K562 (cell line): ENCODE measurements around the gene CTNNA3.

Source experiments
- BHLHE40 ChIP-seq: IDR thresholded peaks from 2 replicates; pipeline ENCODE4 v1.6.1; 2011; ENCODE audit warnings: low read length, improper control_type of control experiment
- CCNT2 ChIP-seq: IDR thresholded peaks from 2 replicates; pipeline ENCODE4 v1.6.1; 2011; ENCODE audit warnings: borderline replicate concordance, low read depth, mild to moderate bottlenecking, moderate library complexity, mixed read lengths, low read length; ENCODE audit not compliant: insufficient read length; ENCODE audit errors: extremely low read depth
- CTCF ChIP-seq, 3 experiments: IDR thresholded peaks in 2 of 3; conservative IDR thresholded peaks in 1 of 3; 2 replicates each; pipeline ENCODE4 v1.5.1; 2011 to 2012; ENCODE audit warnings: low read length in 3 of 3, mild to moderate bottlenecking in 3 of 3, control low read depth in 2 of 3, improper control_type of control experiment in 1 of 3, inconsistent platforms in 1 of 3, low read depth in 1 of 3, mixed read lengths in 1 of 3, moderate library complexity in 1 of 3; ENCODE audit not compliant: insufficient read depth in 2 of 3
- ESRRA ChIP-seq: fragments of 450-650 bp; IDR thresholded peaks from 2 replicates; pipeline ENCODE4 v1.6.1; 2014; ENCODE audit warnings: low read depth, mild to moderate bottlenecking, moderate library complexity, borderline replicate concordance
- ETS1 ChIP-seq: conservative IDR thresholded peaks from 2 replicates; pipeline ENCODE4 v1.6.1; 2011; ENCODE audit warnings: low read depth, mild to moderate bottlenecking, low read length; ENCODE audit not compliant: control insufficient read depth
- KLF10 ChIP-seq: fragments of 250-450 bp; sonication (Bioruptor Pico); IDR thresholded peaks from 2 replicates; pipeline ENCODE4 v1.6.1; 2021; ENCODE audit warnings: matching md5 sums
- MYC ChIP-seq, 2 experiments: fragments of 250-450 bp in 1 of 2; sonication (Bioruptor Pico) in 1 of 2; IDR thresholded peaks; 2 replicates each; pipeline versions ENCODE4 v1.5.1 to v1.6.1; 2012 to 2021; ENCODE audit warnings: low read depth in 2 of 2, borderline replicate concordance in 1 of 2, improper control_type of control experiment in 1 of 2, low read length in 1 of 2, mild to moderate bottlenecking in 1 of 2, moderate library complexity in 1 of 2
- PREB ChIP-seq: sonication (generic); formaldehyde crosslinking; IDR thresholded peaks from 2 replicates; pipeline ENCODE4 v1.8.1; 2023; ENCODE audit warnings: mild to moderate bottlenecking, missing genetic modification reagents

GRCh38 chr10:66777665-66778064 lies 918.3 kb downstream of the CTNNA3 start:
- TF ChIP-seq PREB (CRISPR knock-in tag) (no peak), KLF10 (CRISPR knock-in tag) (no peak), ETS1 (no peak), CTCF (IDR thresholded peaks at IDR 0.05 in 2 of 3, conservative IDR thresholded peaks at IDR 0.05 in 1 of 3; ENCODE audit: insufficient read depth in 2 of 3, low read depth in 1 of 3, low read length in 3 of 3) (no peak), CCNT2 (no peak), ESRRA (no peak), MYC (IDR thresholded peaks at IDR 0.05; ENCODE audit: low read depth, low read length) (no peak), MYC (CRISPR knock-in tag; IDR thresholded peaks at IDR 0.05; ENCODE audit: borderline replicate concordance, low read depth) (no peak), BHLHE40 (no peak)
